ENCODE data around the gene CCNJL. TPM values are rescaled to one million over a fixed set of nuclear protein-coding genes. Genes with fewer than 3 reads are reported as not detected.

Gene CCNJL, protein sequence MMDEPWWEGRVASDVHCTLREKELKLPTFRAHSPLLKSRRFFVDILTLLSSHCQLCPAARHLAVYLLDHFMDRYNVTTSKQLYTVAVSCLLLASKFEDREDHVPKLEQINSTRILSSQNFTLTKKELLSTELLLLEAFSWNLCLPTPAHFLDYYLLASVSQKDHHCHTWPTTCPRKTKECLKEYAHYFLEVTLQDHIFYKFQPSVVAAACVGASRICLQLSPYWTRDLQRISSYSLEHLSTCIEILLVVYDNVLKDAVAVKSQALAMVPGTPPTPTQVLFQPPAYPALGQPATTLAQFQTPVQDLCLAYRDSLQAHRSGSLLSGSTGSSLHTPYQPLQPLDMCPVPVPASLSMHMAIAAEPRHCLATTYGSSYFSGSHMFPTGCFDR
- 9.2 to 14.0 TPM (median 12.1 TPM) in 5 replicates for total RNA-seq (2022; extraction: Qiagen RNA extraction)

GRCh38 chr5:160312134-160312959 lies at the start of gene CCNJL:
TSS of gene CCNJL (minus strand) at chr5:160312564. CDS start at chr5:160311923, 641 bp downstream.

DNA sequence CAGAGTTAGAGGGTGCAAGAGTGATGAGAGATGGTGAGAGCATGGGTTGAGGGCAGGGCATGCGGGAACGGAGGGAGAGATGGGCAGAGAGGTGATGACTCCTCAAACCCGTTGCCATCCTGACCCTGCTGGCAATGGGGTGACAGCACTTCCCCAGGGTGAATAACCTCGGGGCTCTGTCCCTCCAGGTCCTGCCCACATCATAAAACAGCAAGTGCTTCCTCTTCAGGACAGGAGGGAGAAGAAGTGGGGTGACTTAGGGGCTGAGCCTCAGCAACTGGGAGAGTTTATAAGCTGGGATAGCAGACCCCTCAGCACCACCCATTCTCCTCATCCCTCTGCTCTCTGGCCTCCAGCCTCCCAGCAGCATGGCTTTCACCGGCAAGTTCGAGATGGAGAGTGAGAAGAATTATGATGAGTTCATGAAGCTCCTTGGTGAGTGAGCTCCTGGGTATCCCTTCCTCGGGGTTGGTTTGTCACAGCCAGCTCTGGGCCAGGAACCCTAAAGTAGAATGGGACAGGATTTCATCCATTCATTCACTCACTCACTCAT lies 83.1 kb downstream of the CCNJL start, which contains the start of gene FABP6:
Gene FABP6 (plus strand): TSS at position 317 of the 553 bp plus-strand sequence. CDS start 52 bp downstream, at position 369.

Other genes starting within 250 kb of the CCNJL start
- 8.8 to 11.0 TPM (median 10.1 TPM) in 5 replicates for gene PWWP2A, start 193.1 kb downstream of the CCNJL start, total RNA-seq (2022; extraction: Qiagen RNA extraction)
- gene FABP6, start 83.1 kb downstream of the CCNJL start, total RNA-seq (2022; extraction: Qiagen RNA extraction) = 0.76 to 1.8 TPM (median 1.1 TPM) in 5 replicates
- gene C1QTNF2, start 58.1 kb upstream of the CCNJL start, total RNA-seq (2022; extraction: Qiagen RNA extraction) = 0.08 to 0.16 TPM (median 0.09 TPM) in 5 replicates
- 1.2 to 1.7 TPM (median 1.6 TPM) in 5 replicates for gene FAM200C, start 87.5 kb upstream of the CCNJL start, total RNA-seq (2022; extraction: Qiagen RNA extraction)
- 36.7 to 67.9 TPM (median 42.0 TPM) in 5 replicates for gene SLU7, start 106.5 kb upstream of the CCNJL start, total RNA-seq (2022; extraction: Qiagen RNA extraction)
- gene PTTG1, start 109.3 kb upstream of the CCNJL start, total RNA-seq (2022; extraction: Qiagen RNA extraction) = 175 to 296 TPM (median 182 TPM) in 5 replicates

Data from A549 treated with dexamethasone at 1 μM for 4 hours (cell line).